ENCODE data around the gene CLOCK.
A peak's percentile ranks its signal among the peaks of the same experiment; 100 is the strongest.

DNA sequence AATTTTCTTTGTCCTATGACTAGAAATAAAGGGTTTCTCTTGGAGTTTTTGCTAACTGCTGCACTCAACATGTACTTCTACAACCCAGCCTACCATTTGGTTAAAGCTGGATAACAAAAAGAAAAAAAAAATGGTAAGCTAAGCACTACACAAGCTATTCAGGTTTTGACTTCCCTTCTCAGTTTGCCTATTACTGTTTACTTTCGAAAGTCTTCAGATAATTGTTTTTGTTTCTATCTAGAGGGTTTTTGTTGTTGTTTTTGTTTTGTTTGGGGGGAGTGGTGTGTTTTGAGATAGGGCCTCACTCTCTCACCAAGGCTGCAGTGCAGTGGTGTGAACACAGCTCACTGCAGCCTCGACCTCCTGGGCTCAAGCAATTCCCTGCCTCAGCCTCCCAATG is 46.6 kb downstream of the CLOCK start:
- TF ChIP-seq POLR2AphosphoS5 (IDR thresholded peaks at IDR 0.05; ENCODE audit: low read depth, low read length) (no peak), POLR2A (IDR thresholded peaks at IDR 0.05; ENCODE audit: low read depth, low read length) (no peak), TAF1 (IDR thresholded peaks at IDR 0.05; ENCODE audit: low read depth, low read length) (no peak), POU2F2 (IDR thresholded peaks at IDR 0.05; ENCODE audit: low read depth, low read length) (no peak), SPI1 (IDR thresholded peaks at IDR 0.05; ENCODE audit: low read depth, low read length) (peak; percentile 36; the same call in 1 of the 2 replicates), PAX5 (IDR thresholded peaks at IDR 0.05; ENCODE audit: insufficient read depth, low read length, severe bottlenecking) (no peak)

Measured in GM12891 (cell line).